Measurements from ENCODE around the gene SARM1.

- TF ChIP-seq GATA2 (IDR thresholded peaks at IDR 0.05; ENCODE audit: low read depth, low read length) (no peak), GATA3 (IDR thresholded peaks at IDR 0.05; ENCODE audit: low read depth, low read length) (no peak)
These were observed 27.0 kb upstream of the SARM1 start for GRCh38 chr17:28344435-28344901.
